GM21526 (cell line): ENCODE measurements around the gene KPNB1.

Experiments
- ATAC-seq: cut with Tn5 transposase; IDR thresholded peaks from one replicate; pipeline ENCODE4 v1.9.1; 2021; ENCODE audit warnings: moderate library complexity; ENCODE audit not compliant: unreplicated experiment, low FRiP score

The KPNB1 gene

DNA sequence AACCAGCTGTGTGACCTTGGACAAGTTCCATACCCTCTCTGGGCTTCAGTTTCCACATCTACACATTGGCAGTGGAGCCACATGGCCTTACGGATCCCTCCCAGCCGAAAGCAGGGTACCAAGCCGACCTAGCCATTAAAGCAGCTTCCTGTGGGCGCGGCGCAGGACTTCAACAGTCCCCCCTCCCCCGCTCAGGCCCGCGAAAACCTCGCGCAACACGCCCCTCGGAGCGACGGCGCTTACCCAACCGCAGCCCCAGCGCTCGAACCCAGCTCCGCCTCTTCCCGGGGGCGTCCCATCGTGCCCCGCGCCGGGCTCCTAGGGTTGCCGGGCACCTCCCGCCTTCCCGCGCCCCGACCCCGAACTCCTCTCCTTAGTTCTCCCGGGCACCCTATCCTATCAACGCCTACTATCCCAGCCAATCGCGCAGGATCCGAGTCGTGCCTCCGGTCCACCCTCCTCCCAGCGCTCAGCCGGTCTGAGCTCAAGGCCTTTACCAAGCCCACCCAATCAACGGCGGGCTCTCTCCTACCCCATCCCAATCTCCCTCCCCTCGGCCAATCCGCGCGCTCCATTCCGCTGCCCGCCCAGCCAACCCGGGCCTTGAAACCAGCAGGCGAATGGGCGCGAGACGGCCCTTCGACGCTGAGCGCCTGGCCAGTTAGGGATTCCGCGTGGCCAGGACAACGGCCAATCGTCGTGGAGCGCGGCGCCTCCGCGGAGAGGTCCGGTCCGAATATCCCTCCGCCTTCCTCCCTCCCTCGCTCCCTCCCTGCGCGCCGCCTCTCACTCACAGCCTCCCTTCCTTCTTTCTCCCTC lies at the start of gene KPNB1:
Gene KPNB1, plus strand, starts transcription at position 767 of the 819 bp plus-strand sequence. CDS start 326 bp downstream, outside the sequence.
- peak; percentile 66 for ATAC-seq

DNA sequence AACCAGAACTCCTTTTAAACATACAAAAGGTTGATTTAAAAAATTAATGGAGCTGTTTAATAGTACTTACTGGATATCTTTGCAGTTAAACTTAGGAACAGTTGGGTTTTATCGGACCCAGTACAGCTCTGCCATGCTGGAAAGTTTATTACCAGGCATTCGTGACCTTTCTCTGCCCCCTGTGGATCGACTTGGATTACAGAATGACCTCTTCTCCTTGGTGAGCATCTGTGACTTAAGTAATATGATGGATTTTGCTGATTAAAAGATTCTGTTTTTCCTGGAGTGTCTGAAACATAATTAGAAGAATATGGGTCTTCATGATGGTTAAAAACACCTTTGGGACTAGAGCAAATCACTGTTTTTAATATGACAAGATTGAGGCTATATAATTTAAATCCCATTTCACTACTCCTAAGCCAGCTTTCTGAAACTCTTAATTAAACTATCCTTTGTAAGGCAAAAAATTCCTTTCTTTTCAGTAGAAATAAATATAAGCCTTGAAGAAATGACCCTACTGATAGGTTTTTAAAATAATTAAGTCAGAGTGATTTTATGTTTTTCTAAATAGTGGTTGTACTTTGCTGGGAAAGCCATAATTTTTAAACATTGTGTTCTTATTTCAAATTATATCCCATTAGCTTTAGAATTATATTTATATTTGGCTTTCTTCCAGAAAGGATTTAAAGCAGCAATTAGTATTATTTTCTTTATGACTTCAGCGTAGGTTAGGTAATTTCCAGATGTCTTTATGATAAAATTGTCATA lies 45.7 kb upstream of the KPNB1 start:
- ATAC-seq: no peak

DNA sequence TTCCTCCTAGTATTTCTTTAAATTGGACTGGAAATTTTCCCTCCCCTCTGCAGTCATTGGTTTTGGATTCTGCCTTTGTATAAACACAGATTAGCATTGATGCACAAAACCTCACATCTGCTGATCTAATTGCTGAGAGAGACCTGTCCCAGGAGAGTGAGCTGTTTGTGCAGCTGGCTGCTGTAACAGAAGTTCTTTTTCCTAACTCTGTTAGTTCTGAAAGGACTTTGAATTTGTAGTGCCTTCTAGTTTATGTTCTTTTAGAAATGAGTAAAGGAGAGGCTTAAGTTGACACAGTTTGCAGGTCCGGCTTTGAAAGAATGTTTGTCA lies 45.2 kb upstream of the KPNB1 start:
- no peak for ATAC-seq

DNA sequence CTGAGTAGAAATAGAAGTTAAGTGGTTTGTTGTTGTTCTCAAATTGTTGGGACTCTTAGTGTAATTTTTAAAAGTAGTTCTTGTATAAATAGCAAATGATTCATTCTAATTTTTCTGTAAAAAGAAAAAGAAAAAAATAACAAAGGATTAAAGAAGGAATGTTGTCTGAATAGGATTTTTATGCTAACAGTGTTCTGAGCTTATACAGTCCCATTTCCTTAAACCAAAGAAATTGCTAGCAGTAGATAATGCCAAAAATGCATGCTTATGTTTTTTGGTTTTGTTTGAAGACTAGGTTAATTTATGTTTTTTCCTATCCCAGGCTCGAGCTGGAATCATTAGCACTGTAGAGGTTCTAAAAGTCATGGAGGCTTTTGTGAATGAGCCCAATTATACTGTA lies 44.7 kb upstream of the KPNB1 start:
- ATAC-seq: no peak

DNA sequence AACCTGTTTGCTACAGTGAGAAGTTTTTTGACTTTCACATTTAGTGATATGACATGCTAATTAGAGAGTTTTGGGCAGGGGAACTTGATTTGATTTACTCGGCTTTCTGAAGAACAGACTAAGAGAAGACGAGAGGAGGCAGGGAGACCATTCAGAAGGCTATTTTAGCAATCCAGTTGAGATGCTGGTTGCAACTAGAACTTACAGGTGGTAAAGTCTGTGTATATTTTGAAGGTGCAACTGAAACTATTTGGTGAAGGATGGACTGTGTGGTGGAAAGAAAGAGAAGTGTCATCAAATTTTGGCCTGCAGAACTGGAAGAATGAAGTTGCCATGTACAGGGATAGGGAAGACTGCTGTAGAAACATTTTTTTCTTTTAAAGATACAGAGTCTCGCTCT lies 42.2 kb upstream of the KPNB1 start:
- ATAC-seq: no peak

DNA sequence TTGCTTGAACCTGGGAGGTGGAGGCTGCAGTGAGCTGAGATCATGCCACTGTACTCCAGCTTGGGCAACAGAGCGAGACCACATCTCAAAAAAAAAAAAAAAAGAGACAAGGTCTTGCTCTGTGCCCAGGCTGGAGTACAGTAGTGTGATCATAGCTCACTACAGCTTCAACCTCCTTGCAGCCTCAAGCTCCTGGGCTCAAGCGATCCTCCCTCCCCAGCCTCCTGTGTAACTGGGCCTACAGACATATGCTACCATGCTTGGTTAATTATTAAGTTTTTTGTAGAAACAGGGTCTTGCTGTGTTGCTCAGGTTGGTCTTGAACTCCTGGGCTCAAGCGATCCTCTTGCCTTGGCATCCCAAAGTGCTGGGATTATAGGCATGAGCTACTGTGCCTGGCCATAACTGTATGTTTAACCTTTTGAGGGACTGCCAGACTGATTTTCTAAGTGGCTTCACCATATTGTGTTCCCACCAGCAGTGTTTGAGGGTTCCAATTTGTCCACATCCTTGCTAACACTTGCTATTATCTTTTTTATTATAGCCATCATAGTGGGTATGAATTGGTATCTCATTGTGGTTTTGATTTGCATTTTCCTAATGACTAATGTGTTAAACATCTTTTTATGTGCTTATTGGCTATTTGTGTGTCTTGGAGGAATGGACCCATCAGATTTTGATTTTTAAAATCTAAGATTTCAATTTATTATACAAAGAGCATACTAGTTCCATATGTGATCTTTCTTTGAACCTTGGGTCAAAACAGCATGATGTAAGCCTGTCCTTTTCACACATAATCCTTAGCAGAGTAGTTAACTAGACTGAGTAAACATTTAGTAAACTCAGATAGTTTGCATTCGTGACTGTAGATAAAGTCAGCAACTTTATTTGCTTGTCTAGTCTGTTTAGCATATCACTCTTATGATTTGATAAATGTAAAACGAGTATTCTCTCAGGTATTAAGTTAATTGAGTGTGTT lies 38.1 kb upstream of the KPNB1 start:
- ATAC-seq: no peak

DNA sequence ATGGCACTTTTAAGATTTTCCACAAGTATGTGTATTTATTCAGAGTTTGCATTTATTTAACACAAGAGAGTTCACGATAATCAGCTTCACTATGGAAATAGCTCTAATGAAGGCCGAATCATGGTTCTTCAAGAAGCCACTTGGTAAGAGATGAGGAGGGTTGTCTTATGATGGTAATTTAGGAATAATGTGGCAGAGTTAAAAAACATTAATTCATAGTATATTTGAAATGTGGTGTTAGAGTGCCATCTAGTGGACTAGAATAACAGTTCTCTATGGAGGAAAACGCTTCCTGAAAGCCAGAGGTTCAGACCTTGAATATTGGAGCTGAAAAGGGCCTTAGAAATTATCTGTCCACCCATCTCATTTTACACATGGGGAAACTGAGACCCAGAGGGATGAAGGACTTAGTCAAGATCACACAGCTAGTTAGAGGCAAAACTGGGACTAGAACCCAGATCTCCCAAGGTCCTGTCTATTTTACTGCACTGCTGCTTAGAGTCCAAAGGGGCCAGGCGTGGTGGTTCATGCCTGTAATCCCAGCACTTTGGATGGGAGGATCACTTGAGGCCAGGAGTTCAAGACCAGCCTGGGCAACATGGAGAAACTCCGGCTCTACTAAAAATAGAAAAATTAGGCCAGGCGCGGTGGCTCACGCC lies 33.8 kb upstream of the KPNB1 start:
- ATAC-seq: no peak

DNA sequence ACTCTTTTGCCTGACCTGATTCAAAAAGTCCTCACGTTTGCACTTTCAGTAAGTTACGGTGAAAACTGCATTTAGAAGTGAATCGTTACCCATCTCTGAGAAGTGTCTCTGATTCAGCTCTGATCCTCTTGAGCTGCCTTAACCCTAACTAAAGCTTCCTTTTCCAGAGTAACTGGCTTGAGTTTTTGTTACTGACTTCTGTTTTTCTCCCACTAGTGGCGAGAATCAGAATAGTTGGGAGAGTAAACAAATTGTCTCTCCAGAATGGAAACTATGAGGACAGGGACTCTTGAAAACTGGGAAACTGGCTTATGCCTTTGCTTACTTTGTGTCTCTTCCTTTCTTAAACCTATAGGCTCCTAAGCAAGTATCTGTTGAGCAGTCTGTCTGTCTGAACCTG lies 31.3 kb upstream of the KPNB1 start:
- ATAC-seq: no peak

DNA sequence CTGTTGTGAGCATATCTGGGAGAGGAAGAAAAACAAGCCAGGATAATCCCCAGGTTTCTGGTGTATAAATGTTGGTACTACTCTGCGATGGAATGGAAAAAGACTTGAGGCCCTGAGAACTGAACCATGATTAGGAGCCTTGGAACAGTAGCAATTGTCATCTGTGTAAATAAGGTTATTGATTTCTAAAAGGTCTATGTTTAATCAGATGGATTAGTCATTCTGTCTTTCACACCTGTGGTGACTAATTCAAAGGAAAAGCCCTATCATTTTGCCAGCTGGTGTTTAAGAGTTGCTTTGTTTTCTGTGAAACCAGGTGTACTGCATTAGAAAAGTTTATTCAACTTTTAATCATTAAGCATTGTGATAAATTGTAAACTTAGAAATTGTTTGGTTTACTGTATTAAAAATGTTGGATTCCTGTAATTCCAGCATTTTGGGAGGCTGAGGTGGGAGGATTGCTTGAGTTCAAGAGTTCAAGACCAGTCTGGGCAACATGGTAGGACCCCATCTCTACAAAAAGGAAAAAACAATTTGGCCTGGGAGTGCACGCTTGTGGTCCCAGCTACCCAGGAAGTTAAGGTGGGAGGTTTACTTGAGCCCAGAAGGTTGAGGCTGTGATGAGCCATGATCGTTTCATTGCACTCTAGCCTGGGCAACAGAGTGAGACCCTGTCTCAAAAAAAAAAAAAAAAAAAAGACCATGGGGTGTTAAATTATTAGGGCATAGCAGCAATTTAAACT lies 29.0 kb upstream of the KPNB1 start:
- ATAC-seq: no peak

DNA sequence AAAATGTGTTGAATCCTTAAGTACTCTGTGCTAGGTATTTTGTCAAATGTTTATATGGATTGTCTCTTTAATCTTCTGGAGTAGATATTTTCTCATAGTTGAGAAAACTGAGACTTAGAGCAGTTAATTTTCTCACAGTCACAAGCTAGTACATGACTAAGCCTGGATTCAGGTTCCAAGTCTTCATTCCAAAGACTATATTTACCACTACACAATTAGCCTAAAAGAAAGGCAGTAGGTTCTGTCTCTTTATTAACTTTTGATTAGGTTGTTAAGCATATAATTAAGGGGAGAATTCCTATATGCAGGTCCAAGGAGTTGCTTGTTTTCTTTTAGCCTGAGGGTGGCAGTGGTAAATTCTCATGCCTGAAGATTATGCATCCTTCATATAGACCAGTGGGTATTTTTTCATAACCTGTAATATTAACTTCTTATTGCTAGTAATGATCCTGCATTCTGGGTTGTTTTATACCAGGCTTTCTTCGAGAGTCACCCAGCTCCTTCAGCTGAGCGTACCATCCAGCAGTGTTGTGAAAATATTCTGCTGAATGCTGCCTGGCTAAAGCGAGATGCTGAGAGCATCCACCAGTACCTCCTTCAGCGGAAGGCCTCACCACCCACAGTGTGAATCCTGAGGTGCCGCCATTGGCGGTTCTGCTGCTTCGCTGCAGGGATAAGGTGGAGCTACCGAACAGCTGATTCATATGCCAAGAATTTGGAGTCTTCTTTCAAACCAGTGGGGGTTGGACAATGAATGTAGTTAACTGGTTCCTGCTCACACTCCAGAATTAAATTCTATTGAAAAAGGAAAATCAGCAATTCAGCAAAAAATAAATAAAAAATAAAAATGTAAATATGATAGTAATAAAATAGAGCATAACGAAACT lies 28.2 kb upstream of the KPNB1 start:
- ATAC-seq: no peak

DNA sequence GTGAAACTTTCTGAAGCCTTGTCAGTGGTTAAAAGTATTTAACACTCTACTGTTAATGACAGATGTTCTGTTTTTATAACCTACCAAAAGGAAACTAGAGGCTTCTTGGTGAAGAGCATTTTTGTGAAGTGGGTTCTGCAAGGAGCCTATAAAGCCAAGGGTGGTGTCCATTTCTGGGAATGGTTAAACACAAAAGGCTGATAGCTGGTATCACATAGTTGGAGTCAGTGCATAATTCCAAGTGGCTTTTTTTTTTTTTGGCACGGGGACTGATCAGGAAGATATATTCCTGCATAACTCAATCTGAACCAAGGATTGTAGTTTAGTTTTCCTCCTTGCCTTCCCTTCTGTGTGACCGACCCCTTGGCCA lies 27.6 kb upstream of the KPNB1 start:
- no peak for ATAC-seq

DNA sequence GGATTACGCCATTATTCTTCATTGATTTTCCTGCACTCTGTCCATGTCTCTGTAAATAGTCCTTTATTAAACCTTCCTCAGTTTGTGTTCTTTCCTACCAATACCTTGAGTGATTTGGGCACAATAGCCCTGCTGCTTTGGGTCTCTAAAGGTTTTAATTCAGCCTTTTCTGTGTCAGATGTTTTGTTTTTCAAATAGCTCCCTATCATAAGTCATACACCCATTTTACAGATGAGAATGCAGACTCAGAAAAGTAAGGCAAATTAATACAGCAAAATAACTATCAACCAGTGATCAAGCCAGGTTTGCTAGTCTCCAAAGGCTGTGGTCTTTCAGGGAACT lies 25.0 kb upstream of the KPNB1 start:
- no peak for ATAC-seq

DNA sequence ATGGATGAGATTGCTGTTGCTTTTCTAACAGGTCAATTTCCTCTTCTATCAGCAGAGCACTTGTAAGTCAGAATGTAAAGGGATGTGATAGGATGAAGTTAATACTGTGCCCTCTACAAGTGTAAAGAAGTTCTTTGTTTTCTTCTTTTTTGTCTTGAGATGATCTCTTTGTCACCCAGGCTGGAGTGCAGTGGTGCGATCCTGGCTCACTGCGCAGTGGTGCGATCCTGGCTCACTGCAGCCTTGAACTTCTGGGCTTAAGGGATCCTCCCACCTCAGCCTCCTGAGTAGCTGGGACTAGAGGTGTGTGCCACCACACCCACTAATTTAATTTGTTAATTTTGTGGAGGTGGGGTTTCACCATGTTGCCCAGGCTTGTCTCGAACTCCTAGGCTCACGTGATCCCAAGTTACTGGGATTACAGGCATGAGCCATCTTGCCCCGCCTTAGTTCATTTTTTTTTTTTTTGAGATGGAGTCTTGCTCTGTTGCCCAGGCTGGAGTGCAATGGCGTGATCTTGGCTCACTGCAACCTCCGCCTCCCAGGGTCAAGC lies 21.6 kb upstream of the KPNB1 start:
- ATAC-seq: no peak

DNA sequence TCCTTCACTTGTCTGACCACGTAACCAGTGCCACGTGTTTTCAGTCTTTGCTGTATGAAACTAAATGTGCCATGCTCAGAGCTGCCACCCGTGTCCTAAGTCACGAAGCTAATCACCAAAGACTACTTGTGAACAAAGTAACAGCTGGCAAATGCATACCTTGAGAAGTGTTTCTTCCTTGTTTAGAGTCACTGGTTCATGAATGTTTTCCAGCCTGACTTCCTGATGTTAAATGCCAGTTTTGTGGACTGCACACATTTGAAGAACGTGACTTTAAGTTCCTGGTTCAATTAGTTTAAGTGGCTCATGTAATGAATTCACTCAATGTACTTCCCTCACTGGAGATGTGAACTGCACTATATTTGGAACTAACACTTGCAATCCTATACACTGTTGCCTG lies 19.9 kb upstream of the KPNB1 start:
- ATAC-seq: no peak

DNA sequence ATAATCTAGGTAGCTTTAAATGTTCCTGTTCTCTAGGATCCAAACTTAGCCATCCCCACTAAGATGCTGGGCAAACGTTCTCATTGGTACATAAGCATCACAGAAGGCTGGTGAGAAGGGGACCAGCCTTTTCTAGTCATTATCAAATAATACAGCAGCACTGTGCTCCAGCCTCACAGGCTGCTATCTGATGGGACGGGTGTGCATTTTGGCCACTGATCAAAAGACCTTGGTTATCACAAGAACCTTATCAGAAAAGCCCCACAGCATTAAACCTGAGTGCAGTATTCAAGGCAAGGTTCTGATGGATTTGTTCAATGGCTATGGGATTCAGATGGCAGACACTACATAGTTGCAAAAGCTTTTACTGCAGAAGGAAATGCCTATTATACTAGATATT lies 19.1 kb upstream of the KPNB1 start:
- ATAC-seq: no peak

DNA sequence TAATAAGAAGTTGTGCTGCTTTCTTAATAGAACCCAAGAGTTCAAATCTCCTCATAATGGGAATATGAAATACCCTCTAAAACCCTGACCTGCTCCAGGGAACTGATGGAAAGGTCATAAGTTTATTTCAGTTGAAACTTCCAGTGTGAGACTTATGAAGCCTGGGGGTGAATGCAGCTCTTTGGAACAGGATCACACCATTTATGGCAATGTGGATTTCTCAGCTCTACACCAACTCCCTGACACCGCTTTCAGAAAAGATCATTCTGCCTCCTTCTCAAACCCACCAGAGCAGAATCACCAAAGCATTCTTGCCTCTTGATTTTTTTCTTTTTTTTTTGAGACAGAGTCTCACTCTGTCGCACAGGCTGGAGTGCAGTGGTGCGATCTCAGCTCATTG lies 16.7 kb upstream of the KPNB1 start:
- ATAC-seq: no peak

DNA sequence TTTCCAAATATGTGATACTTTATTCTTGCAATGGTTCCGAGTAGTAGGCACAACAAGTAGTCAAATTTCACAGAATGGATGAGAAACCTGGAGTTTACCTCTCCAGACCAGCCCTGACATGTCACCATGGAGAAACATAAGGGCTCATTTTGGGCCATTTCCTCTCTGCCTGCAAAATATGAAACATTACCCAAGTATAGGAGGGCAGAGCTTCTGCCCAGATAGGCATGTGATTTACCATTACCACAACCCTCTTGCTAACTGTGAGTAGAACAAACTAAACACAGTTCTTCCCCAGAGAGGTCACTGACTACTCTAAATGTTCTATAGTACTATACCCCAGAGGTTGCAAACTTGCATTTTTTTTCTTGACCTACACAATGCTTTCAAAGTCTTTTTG lies 15.7 kb upstream of the KPNB1 start:
- ATAC-seq: no peak

DNA sequence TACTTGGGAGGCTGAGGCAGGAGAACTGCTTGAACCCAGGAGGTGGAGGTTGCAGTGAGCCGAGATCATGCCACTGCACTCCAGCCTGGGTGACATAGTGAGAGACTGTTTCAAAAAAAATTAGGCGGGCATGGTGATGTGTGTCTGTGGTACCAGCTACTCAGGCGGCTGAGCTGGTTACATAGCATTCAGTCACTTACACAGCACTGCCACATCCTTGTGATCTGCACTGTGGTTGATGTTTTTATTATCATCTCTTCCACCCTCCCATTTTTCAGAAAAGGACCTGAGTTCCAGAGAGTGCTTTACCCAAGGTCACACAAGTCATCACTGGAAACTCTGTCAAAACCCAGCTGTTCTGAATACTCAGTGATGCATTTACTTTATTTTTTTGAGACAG lies 14.8 kb upstream of the KPNB1 start:
- no peak for ATAC-seq

DNA sequence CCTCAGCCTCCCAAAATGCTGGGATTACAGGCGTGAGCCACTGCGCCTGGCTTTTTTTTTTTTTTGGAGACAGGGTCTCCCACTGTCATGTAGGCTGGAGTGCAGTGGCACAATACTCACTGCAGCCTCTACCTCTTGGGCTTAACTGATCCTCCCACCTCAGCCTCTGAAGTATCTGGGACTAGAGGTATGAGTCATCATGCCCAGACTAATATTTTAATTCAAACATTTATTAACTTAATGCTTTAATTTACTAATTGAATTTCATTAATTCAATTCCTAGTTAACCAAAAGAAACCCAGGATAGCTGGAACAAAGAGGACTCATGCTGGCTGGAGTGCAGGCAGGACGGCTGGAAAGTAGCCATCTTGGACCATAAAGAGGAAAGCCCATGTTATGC lies 14.0 kb upstream of the KPNB1 start:
- ATAC-seq: no peak
